ENCODE results near the gene CARD19. TPM values are rescaled to one million over a fixed set of nuclear protein-coding genes. Genes with fewer than 3 reads are reported as not detected.
A peak's percentile ranks its signal among the peaks of the same experiment; 100 is the strongest.

CARD19 gene
- polyA plus RNA-seq, 1 donor (not counting 4 experiments of a cell fraction or from before 2014, with no cell fraction given): 36.7 TPM

GRCh38 chr9:93095205-93096130 is 549 bp upstream of the CARD19 start:
- TF ChIP-seq EZH2 (IDR thresholded peaks at IDR 0.05; ENCODE audit: low read length) (no peak), CTCF (optimal IDR thresholded peaks at IDR 0.05 in 1 of 3, IDR thresholded peaks at IDR 0.05 in 1 of 3, conservative IDR thresholded peaks at IDR 0.05 in 1 of 3; ENCODE audit: extremely low read depth in 1 of 3, insufficient read depth in 2 of 3, low read length in 3 of 3) (no peak)
- peak; percentile 90 for DNase-seq (ENCODE audit: low read depth, low spot score)
- Histone ChIP-seq H3K9me3 (ENCODE audit: control insufficient read depth, low read depth, low read length) (peaks cover 4% of the 10 kb centered on the region), H3K27me3 (ENCODE audit: control insufficient read depth, extremely low read depth, insufficient read depth, low read length) (no peaks in the 10 kb centered on the region), H3K4me3 (ENCODE audit: control insufficient read depth in 2 of 3, extremely low read depth in 1 of 3, insufficient read depth in 2 of 3, low read depth in 1 of 3, low read length in 3 of 3) (peak overlapping the region; percentile 47 to 72 (median 56)), H4K20me1 (ENCODE audit: control insufficient read depth, extremely low read depth, insufficient read depth, low read length) (peaks cover 7% of the 10 kb centered on the region), H2AFZ (ENCODE audit: control insufficient read depth, low read length) (peak overlapping the region; percentile 73), H3K27ac (ENCODE audit: control insufficient read depth, insufficient read depth, low read length) (peak overlapping the region; percentile 78), H3K36me3 (ENCODE audit: control insufficient read depth in 2 of 2, extremely low read depth in 1 of 2, insufficient read depth in 2 of 2, low read length in 2 of 2) (no peaks in the 10 kb centered on the region), H3K79me2 (ENCODE audit: control insufficient read depth, insufficient read depth, low read length) (peaks cover 23% of the 10 kb centered on the region), H3K9me1 (ENCODE audit: control insufficient read depth, extremely low read depth, insufficient read depth, low read length) (peaks cover 4% of the 10 kb centered on the region), H3K4me2 (ENCODE audit: control insufficient read depth, extremely low read depth, insufficient read depth, low read depth, low read length) (peak overlapping the region; percentile 73), H3K9ac (ENCODE audit: control insufficient read depth, extremely low read depth, insufficient read depth, low read length) (peak overlapping the region; percentile 74), H3K4me1 (ENCODE audit: control insufficient read depth, extremely low read depth, insufficient read depth, low read length) (peaks cover 36% of the 10 kb centered on the region)
- no peak for FAIRE-seq
- dilution Hi-C loops (cut with MboI; ENCODE audit: extremely low pct_ligation_motif_present, low sequenced_read_pairs): no loop called here

- H3K36me3 ChIP-seq (ENCODE audit: control insufficient read depth in 2 of 2, extremely low read depth in 1 of 2, insufficient read depth in 2 of 2, low read length in 2 of 2): no peaks in the 10 kb centered on the region
- DNase-seq (ENCODE audit: low read depth, low spot score): no peak
- FAIRE-seq: no peak
- peaks cover 36% of the 10 kb centered on the region for H3K4me1 ChIP-seq (ENCODE audit: control insufficient read depth, extremely low read depth, insufficient read depth, low read length)
- peaks cover 7% of the 10 kb centered on the region for H4K20me1 ChIP-seq (ENCODE audit: control insufficient read depth, extremely low read depth, insufficient read depth, low read length)
- no peaks in the 10 kb centered on the region for H3K9me3 ChIP-seq (ENCODE audit: control insufficient read depth, low read depth, low read length)
- peak overlapping the region; percentile 82 for H3K9ac ChIP-seq (ENCODE audit: control insufficient read depth, extremely low read depth, insufficient read depth, low read length)
- no peak for TF ChIP-seq CTCF (optimal IDR thresholded peaks at IDR 0.05 in 1 of 3, IDR thresholded peaks at IDR 0.05 in 1 of 3, conservative IDR thresholded peaks at IDR 0.05 in 1 of 3; ENCODE audit: extremely low read depth in 1 of 3, insufficient read depth in 2 of 3, low read length in 3 of 3)
- TF ChIP-seq EZH2 (IDR thresholded peaks at IDR 0.05; ENCODE audit: low read length): no peak
- peak overlapping the region; percentile 73 for H2AFZ ChIP-seq (ENCODE audit: control insufficient read depth, low read length)
- peak overlapping the region; percentile 74 for H3K4me2 ChIP-seq (ENCODE audit: control insufficient read depth, extremely low read depth, insufficient read depth, low read depth, low read length)
- no peaks in the 10 kb centered on the region for H3K27me3 ChIP-seq (ENCODE audit: control insufficient read depth, extremely low read depth, insufficient read depth, low read length)
- peaks cover 33% of the 10 kb centered on the region for H3K79me2 ChIP-seq (ENCODE audit: control insufficient read depth, insufficient read depth, low read length)
- H3K4me3 ChIP-seq (ENCODE audit: control insufficient read depth in 2 of 3, extremely low read depth in 1 of 3, insufficient read depth in 2 of 3, low read depth in 1 of 3, low read length in 3 of 3): peak overlapping the region; percentile 72 to 85 (median 82)
- H3K27ac ChIP-seq (ENCODE audit: control insufficient read depth, insufficient read depth, low read length): peak overlapping the region; percentile 60
- dilution Hi-C loops (cut with MboI; ENCODE audit: extremely low pct_ligation_motif_present, low sequenced_read_pairs): no loop called here
- H3K9me1 ChIP-seq (ENCODE audit: control insufficient read depth, extremely low read depth, insufficient read depth, low read length): peaks cover 4% of the 10 kb centered on the region
Measured at GRCh38 chr9:93096811-93097382, 880 bp downstream of the CARD19 start.
